HepG2 (cell line): ENCODE results near the gene PDIA2. TPM values are rescaled to one million over a fixed set of nuclear protein-coding genes. Genes with fewer than 3 reads are reported as not detected.
A peak's percentile ranks its signal among the peaks of the same experiment; 100 is the strongest.
"Not testable (repeated sequence)": the region's sequence is repeated elsewhere in the genome, so short reads cannot be mapped to it uniquely, and the experiment has no call there.

ENCODE experiments used
- ATAC-seq: fragments of 200-7000 bp; cut with Tn5 transposase; 3 replicates; pipeline ENCODE4 v1.9.1; 2020; ENCODE audit warnings: mild to moderate bottlenecking, moderate library complexity
- BruUV-seq: library from RNA; stranded (reverse); fragments of 400-500 nt; replicated peaks from 2 replicates; lab custom pipeline; 2021; lab: Mats Ljungman, UMichigan
- CTCF ChIA-PET: fragments of 300-600 bp; formaldehyde crosslinking; extraction: SDS; loops from one replicate; lab custom pipeline; 2021; ENCODE audit warnings: low total read pairs, inconsistent platforms, low intra/inter-chr PET ratio; lab: Yijun Ruan, JAX
- POLR2A ChIA-PET: fragments of 350-600 bp; sonication (Branson Sonifier 250); formaldehyde crosslinking; loops from one replicate; lab custom pipeline; 2020; ENCODE audit warnings: antibody characterized with exemption, inconsistent platforms; lab: Yijun Ruan, JAX
- DNase-seq: peaks from one replicate; pipeline ENCODE4 v3.0.0-alpha.2; 2015; ENCODE audit warnings: low spot score
- FAIRE-seq: peaks from 3 replicates; lab custom pipeline; 2011; peaks lifted over from hg19 to GRCh38; lab: Jason Lieb, UNC
- H2AFZ ChIP-seq: one replicate; pipeline ENCODE4 v1.6.1; 2011; ENCODE audit warnings: low read length, inconsistent platforms
- H3K27ac ChIP-seq: fragments of 300-600 bp; 3 replicates; pipeline ENCODE4 v1.8.0; 2011; ENCODE audit warnings: mixed run types, mild to moderate bottlenecking, mixed read lengths, low read length, inconsistent platforms; ENCODE audit not compliant: insufficient read depth; ENCODE audit errors: extremely low read length
- H3K27me3 ChIP-seq, 2 experiments: fragments of 200-600 bp in 1 of 2; 2 replicates in 1 of 2; 3 replicates in 1 of 2; pipeline versions ENCODE4 v1.6.0 to v1.8.0; 2011; ENCODE audit warnings: low read length in 2 of 2, mild to moderate bottlenecking in 2 of 2, moderate library complexity in 2 of 2, inconsistent platforms in 1 of 2; ENCODE audit not compliant: insufficient read depth in 2 of 2, control insufficient read depth in 1 of 2
- H3K36me3 ChIP-seq, 2 experiments: fragments of 200-600 bp in 1 of 2; replicated peaks in 1 of 2; 2 replicates in 1 of 2; 3 replicates in 1 of 2; pipeline versions ENCODE4 v1.5.1 to v1.8.0; 2011; ENCODE audit warnings: low read length in 2 of 2, inconsistent platforms in 1 of 2; ENCODE audit not compliant: insufficient read depth in 2 of 2, control insufficient read depth in 1 of 2
- H3K4me1 ChIP-seq: 2 replicates; pipeline ENCODE4 v1.5.1; 2012; ENCODE audit warnings: low read length, inconsistent platforms; ENCODE audit not compliant: insufficient read depth
- H3K4me2 ChIP-seq: 2 replicates; pipeline ENCODE4 v1.6.0; 2011; ENCODE audit warnings: low read depth, low read length, inconsistent platforms
- H3K4me3 ChIP-seq, 3 experiments: fragments of 200-600 bp in 1 of 3; sonication (generic), shearing (Covaris generic) in 1 of 3; replicated peaks in 1 of 3; 2 replicates each; pipeline ENCODE4 v1.5.1; 2011 to 2016; ENCODE audit warnings: low read length in 3 of 3, inconsistent platforms in 2 of 3, low read depth in 2 of 3, mild to moderate bottlenecking in 2 of 3, control low read depth in 1 of 3, mixed read lengths in 1 of 3; ENCODE audit not compliant: insufficient read depth in 1 of 3
- H3K79me2 ChIP-seq: one replicate; pipeline ENCODE4 v1.6.1; 2011; ENCODE audit warnings: low read length, inconsistent platforms; ENCODE audit not compliant: insufficient read depth
- H3K9ac ChIP-seq: 2 replicates; pipeline ENCODE4 v1.6.0; 2011; ENCODE audit warnings: mild to moderate bottlenecking, low read depth, low read length, inconsistent platforms; ENCODE audit not compliant: insufficient read depth
- H3K9me3 ChIP-seq: 2 replicates; pipeline ENCODE4 v1.5.1; 2012; ENCODE audit warnings: mild to moderate bottlenecking, low read length
- H4K20me1 ChIP-seq: 2 replicates; pipeline ENCODE4 v1.6.0; 2011; ENCODE audit warnings: inconsistent platforms, mild to moderate bottlenecking, low read length, moderate library complexity; ENCODE audit not compliant: insufficient read depth
- AGO2 ChIP-seq: fragments of 200-400 bp; formaldehyde crosslinking; optimal IDR thresholded peaks from 2 replicates; pipeline ENCODE3; 2017; ENCODE audit warnings: mild to moderate bottlenecking, low read depth, low read length, moderate library complexity
- ONECUT2 ChIP-seq: sonication (generic); formaldehyde crosslinking; IDR thresholded peaks from 2 replicates; pipeline ENCODE4 v1.4.0; 2020; ENCODE audit warnings: missing genetic modification reagents
- SP2 ChIP-seq: sonication (generic); formaldehyde crosslinking; IDR thresholded peaks from 2 replicates; pipeline ENCODE4 v1.5.1; 2020; ENCODE audit warnings: mild to moderate bottlenecking, missing genetic modification reagents
- ZNF12 ChIP-seq: sonication (generic); formaldehyde crosslinking; IDR thresholded peaks from 2 replicates; pipeline ENCODE4 v1.5.0; 2020; ENCODE audit warnings: missing genetic modification reagents
- ZNF225 ChIP-seq: sonication (generic); formaldehyde crosslinking; IDR thresholded peaks from 2 replicates; pipeline ENCODE4 v1.4.0; 2020; ENCODE audit warnings: mild to moderate bottlenecking, missing genetic modification reagents
- ZNF260 ChIP-seq: sonication (generic); formaldehyde crosslinking; IDR thresholded peaks from 2 replicates; pipeline ENCODE4 v1.4.0; 2020; ENCODE audit warnings: missing genetic modification reagents, low read depth, mild to moderate bottlenecking, borderline replicate concordance
- ZNF292 ChIP-seq: sonication (generic); formaldehyde crosslinking; IDR thresholded peaks from 2 replicates; pipeline ENCODE4 v1.8.1; 2022; ENCODE audit warnings: mild to moderate bottlenecking, low read depth, missing genetic modification reagents, borderline replicate concordance
- ZNF446 ChIP-seq: sonication (generic); formaldehyde crosslinking; IDR thresholded peaks from 2 replicates; pipeline ENCODE4 v1.5.0; 2020; ENCODE audit warnings: mild to moderate bottlenecking, missing genetic modification reagents
- ZNF543 ChIP-seq: sonication (generic); formaldehyde crosslinking; IDR thresholded peaks from 2 replicates; pipeline ENCODE4 v1.4.0; 2020; ENCODE audit warnings: mild to moderate bottlenecking, missing genetic modification reagents
- ZNF552 ChIP-seq: sonication (generic); formaldehyde crosslinking; IDR thresholded peaks from 2 replicates; pipeline ENCODE4 v1.9.0; 2022; ENCODE audit warnings: missing genetic modification reagents, mild to moderate bottlenecking, borderline replicate concordance
- ZSCAN20 ChIP-seq: sonication (generic); formaldehyde crosslinking; IDR thresholded peaks from 2 replicates; pipeline ENCODE4 v1.4.0; 2020; ENCODE audit warnings: missing genetic modification reagents, mild to moderate bottlenecking, borderline replicate concordance
- ZSCAN21 ChIP-seq: sonication (generic); formaldehyde crosslinking; IDR thresholded peaks from 2 replicates; pipeline ENCODE4 v1.8.0; 2022; ENCODE audit warnings: mild to moderate bottlenecking, missing genetic modification reagents, moderate library complexity, borderline replicate concordance
- WGBS: methylation state at CpG from one replicate; pipeline ENCODE4 v1.1.6; 2017; ENCODE audit warnings: low lambda C conversion rate; 5-methylcytosine and 5-hydroxymethylcytosine counted together
- in situ Hi-C: cut with HindIII; loops from 2 replicates; pipeline ENCODE4 v1.10.0; 2017; ENCODE audit warnings: low pct_unique_long_range_greater_than_20kb; ENCODE audit not compliant: extremely low pct_ligation_motif_present
- intact Hi-C: fragments of 100-400 bp; cut with micrococcal nuclease; formaldehyde crosslinking; loops from one replicate; pipeline ENCODE4 v1.10.0; 2022; ENCODE audit not compliant: unreplicated experiment
- polyA plus RNA-seq, 8 experiments: library from polyadenylated mRNA; depleted of rRNA in 3 of 8; stranded (reverse) in 7 of 8; unstranded in 1 of 8; fragments of >200 nt; fragmentation: Illumina TruSeq in 4 of 8; extraction: Trizol in 4 of 8; gene quantifications; 2 replicates each; pipeline versions ENCODE4 v1.2.1 to v1.2.3, GENCODE V29; 2011 to 2016; ENCODE audit warnings: low read depth in 4 of 8, missing spikeins in 1 of 8, mixed read lengths in 1 of 8; ENCODE audit not compliant: insufficient read depth in 1 of 8
- total RNA-seq, 5 experiments: library from RNA; depleted of rRNA; stranded (reverse); fragments of >200 nt; fragmentation: Illumina TruSeq; extraction: Trizol; gene quantifications; 2 replicates each; pipeline ENCODE4 v1.2.3, GENCODE V29; 2016; ENCODE audit warnings: low read depth in 1 of 5
- TF ChIP-seq, protein P1 (sequence below): sonication (generic); formaldehyde crosslinking; IDR thresholded peaks from 2 replicates; pipeline ENCODE4 v1.5.0; 2020; ENCODE audit warnings: missing genetic modification reagents

Gene PDIA2
- total and polyA plus RNA-seq, 2 of the 13 experiments (the other 11 are each of a cell fraction or from before 2014, with no cell fraction given) = 0.35 to 1.9 TPM

DNA sequence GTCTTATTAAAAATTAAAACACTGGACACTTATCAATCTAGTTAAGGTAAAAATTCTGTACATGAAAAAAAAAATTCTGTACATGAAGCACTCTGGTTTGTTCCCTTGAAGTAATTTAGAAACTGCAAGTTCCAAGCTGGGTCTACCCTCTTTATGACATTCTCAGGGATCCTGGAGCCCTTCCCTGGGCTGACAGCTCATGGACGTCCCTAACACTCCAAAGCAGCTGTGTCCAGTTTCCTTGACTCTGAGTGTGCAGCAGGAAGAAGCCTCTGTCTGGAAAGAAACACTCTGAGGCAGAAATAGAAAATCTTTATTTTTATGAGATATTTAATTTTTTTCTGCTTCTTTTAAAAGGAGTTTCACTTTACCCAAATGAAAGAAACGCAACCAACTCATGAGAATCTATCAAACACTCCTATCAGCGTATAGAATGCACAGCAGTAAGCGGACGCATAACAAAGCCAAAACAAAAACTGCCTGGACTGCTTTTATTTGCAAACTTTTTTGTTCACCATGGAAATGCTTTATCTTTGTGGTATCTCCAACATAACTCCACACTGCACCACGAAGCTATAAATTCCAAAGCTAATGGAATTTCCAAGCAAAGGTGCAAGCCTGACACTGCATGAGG, 48.3 kb downstream of the PDIA2 start:
- BruUV-seq, H3K4me3 ChIP-seq, intact Hi-C loops, DNase-seq, CTCF ChIA-PET, FAIRE-seq, H3K9me3 ChIP-seq, in situ Hi-C loops, H3K36me3 ChIP-seq, ATAC-seq, H3K4me2 ChIP-seq, H3K9ac ChIP-seq, H3K27me3 ChIP-seq, H2AFZ ChIP-seq: not testable (repeated sequence)
- H3K27ac ChIP-seq = peak overlapping the region; percentile 43
- POLR2A ChIA-PET = interaction anchor here (1.0 kb wide), 1 partner anchor 11 kb away, joined by 3 read pairs; no protein-coding TSS in a partner anchor
- peaks cover 81% of the 10 kb centered on the region for H3K79me2 ChIP-seq
- H4K20me1 ChIP-seq = peaks cover 36% of the 10 kb centered on the region
- WGBS = 87% methylated on average over 6 of the region's 6 CpGs
- H3K4me1 ChIP-seq = peaks cover 62% of the 10 kb centered on the region

DNA sequence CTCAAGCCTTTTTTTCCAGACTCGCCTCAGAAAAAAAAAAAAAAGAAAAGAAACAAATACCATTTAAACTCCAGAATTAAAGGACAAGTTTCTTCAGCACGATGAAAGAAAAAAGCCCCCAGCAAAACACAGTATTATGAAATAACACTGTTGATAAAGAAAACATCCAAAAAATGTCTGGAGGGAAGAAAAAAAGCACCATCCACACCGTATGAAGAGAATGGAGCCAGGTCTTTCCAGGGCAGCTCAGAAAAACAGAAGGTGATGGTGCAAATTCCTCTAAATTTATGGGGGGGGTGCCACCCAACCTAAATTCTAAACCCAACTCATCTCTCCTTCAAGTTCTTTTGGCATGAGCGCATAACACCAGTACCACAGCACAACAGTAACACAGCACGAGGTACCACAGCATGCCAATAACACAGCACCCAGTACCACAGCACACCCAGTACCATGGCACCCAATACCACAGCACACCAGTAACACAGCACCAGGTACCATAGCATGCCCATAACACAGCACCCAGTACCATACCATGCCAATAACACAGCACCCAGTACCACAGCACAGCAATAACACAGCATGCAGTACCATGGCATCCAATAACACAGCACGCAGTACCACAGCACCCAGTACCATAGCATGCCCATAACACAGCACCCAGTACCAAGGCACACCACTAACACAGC, 50.6 kb downstream of the PDIA2 start:
- H3K27ac ChIP-seq = no peak overlapping the region
- H3K4me2 ChIP-seq = no peak overlapping the region
- ChIA-PET POLR2A (interaction anchor here (0.7 kb wide), 1 partner anchor 12 kb away, joined by 3 read pairs; no protein-coding TSS in a partner anchor), CTCF (no interaction called here)
- WGBS = 57% methylated on average over 4 of the region's 6 CpGs
- H3K36me3 ChIP-seq = peaks cover 0 to 2% of the 10 kb centered on the region in 2 experiments; a peak in 1 of 5 replicates
- intact Hi-C loops (no loop called here), in situ Hi-C loops (no loop called here)
- peaks cover 42% of the 10 kb centered on the region for H4K20me1 ChIP-seq
- FAIRE-seq = no peak
- H2AFZ ChIP-seq = no peak overlapping the region
- no TSS peak for BruUV-seq
- no peak overlapping the region for H3K4me3 ChIP-seq
- H3K9ac ChIP-seq = no peak overlapping the region
- peaks cover 87% of the 10 kb centered on the region for H3K79me2 ChIP-seq
- ATAC-seq = no peak
- peaks cover 70% of the 10 kb centered on the region for H3K4me1 ChIP-seq
- no peaks in the 10 kb centered on the region for H3K27me3 ChIP-seq
- DNase-seq = no peak
- no peaks in the 10 kb centered on the region for H3K9me3 ChIP-seq
- TF ChIP-seq ZSCAN21 (CRISPR knock-in tag) (peak; percentile 100), ZNF260 (CRISPR knock-in tag) (no peak), ZSCAN20 (CRISPR knock-in tag) (no peak), ZNF552 (CRISPR knock-in tag) (no peak), ZNF543 (no peak), AGO2 (no peak), ZNF446 (CRISPR knock-in tag) (no peak), ZNF12 (CRISPR knock-in tag) (0 out of 2 replicates have a peak, but pooled peaks have one; percentile 15), ZNF225 (CRISPR knock-in tag) (no peak), ZNF292 (no peak), SP2 (no peak), ONECUT2 (CRISPR knock-in tag) (no peak)
- TF ChIP-seq, protein P1, sequence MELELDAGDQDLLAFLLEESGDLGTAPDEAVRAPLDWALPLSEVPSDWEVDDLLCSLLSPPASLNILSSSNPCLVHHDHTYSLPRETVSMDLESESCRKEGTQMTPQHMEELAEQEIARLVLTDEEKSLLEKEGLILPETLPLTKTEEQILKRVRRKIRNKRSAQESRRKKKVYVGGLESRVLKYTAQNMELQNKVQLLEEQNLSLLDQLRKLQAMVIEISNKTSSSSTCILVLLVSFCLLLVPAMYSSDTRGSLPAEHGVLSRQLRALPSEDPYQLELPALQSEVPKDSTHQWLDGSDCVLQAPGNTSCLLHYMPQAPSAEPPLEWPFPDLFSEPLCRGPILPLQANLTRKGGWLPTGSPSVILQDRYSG = no peak
